PC-3 (cell line): ENCODE data around the gene MARCHF11. TPM values are rescaled to one million over a fixed set of nuclear protein-coding genes. Genes with fewer than 3 reads are reported as not detected.

Experiments
- ATAC-seq: fragments of 200-7000 bp; cut with Tn5 transposase; 2 replicates; pipeline ENCODE4 v1.9.1; 2020; ENCODE audit warnings: mild to moderate bottlenecking, moderate library complexity
- BruUV-seq: library from RNA; stranded (reverse); fragments of 400-500 nt; replicated peaks from 2 replicates; lab custom pipeline; 2021; lab: Mats Ljungman, UMichigan
- CTCF ChIA-PET: fragments of 300-600 bp; sonication (Branson Sonifier 250); formaldehyde crosslinking; loops from one replicate; lab custom pipeline; 2022; ENCODE audit warnings: antibody characterized with exemption; lab: Charles Lee
- POLR2A ChIA-PET: fragments of 300-600 bp; sonication (Branson Sonifier 250); formaldehyde crosslinking; loops from one replicate; lab custom pipeline; 2022; ENCODE audit warnings: antibody characterized with exemption; ENCODE audit not compliant: unreplicated experiment; lab: Charles Lee
- DNase-seq: peaks from one replicate; pipeline ENCODE4 v3.0.0-alpha.2; 2015
- H2AFZ ChIP-seq: fragments of 300-600 bp; sonication (generic); 2 replicates; pipeline ENCODE4 v1.6.0; 2016; ENCODE audit warnings: antibody characterized with exemption, low read length
- H3F3A ChIP-seq: fragments of 300-600 bp; sonication (generic); one replicate; pipeline ENCODE4 v1.6.0; 2017; ENCODE audit warnings: antibody characterized with exemption, low read length, control low read depth, mild to moderate bottlenecking; ENCODE audit not compliant: unreplicated experiment
- H3K27ac ChIP-seq: fragments of 300-600 bp; sonication (generic); 2 replicates; pipeline ENCODE4 v1.5.1; 2016; ENCODE audit warnings: mild to moderate bottlenecking, low read length
- H3K27me3 ChIP-seq: fragments of 300-600 bp; sonication (generic); 2 replicates; pipeline ENCODE4 v1.6.1; 2016; ENCODE audit warnings: low read length, mixed read lengths
- H3K36me3 ChIP-seq: fragments of 300-600 bp; sonication (generic); 2 replicates; pipeline ENCODE4 v1.6.1; 2016; ENCODE audit warnings: low read depth, mixed run types, low read length, mixed read lengths
- H3K4me1 ChIP-seq: fragments of 300-600 bp; sonication (generic); 2 replicates; pipeline ENCODE4 v1.5.1; 2016; ENCODE audit warnings: low read length; ENCODE audit not compliant: insufficient read depth
- H3K4me2 ChIP-seq: fragments of 300-600 bp; sonication (generic); 2 replicates; pipeline ENCODE4 v1.6.0; 2016; ENCODE audit warnings: low read length
- H3K4me3 ChIP-seq: fragments of 300-600 bp; sonication (generic); 2 replicates; pipeline ENCODE4 v1.5.1; 2016; ENCODE audit warnings: mild to moderate bottlenecking, low read length, mixed read lengths
- H3K79me2 ChIP-seq: fragments of 300-600 bp; sonication (generic); 2 replicates; pipeline ENCODE4 v1.6.1; 2017; ENCODE audit warnings: low read length, mixed read lengths
- H3K9ac ChIP-seq: fragments of 300-600 bp; sonication (generic); 2 replicates; pipeline ENCODE4 v1.6.0; 2016; ENCODE audit warnings: mild to moderate bottlenecking, low read length
- H3K9me2 ChIP-seq: fragments of 300-600 bp; sonication (generic); replicated peaks from 2 replicates; pipeline ENCODE4 v1.6.1; 2016; ENCODE audit warnings: mixed run types, low read length, mixed read lengths
- H3K9me3 ChIP-seq: fragments of 300-600 bp; sonication (generic); 2 replicates; pipeline ENCODE4 v1.6.1; 2016; ENCODE audit warnings: low read length, mixed read lengths
- H4K20me1 ChIP-seq: fragments of 300-600 bp; sonication (generic); 2 replicates; pipeline ENCODE4 v1.6.1; 2016; ENCODE audit warnings: low read length, mixed read lengths
- CTCF ChIP-seq: fragments of 300-600 bp; sonication (generic); conservative IDR thresholded peaks from 2 replicates; pipeline ENCODE4 v1.5.1; 2017; ENCODE audit warnings: antibody characterized with exemption, low read depth, mild to moderate bottlenecking, low read length
- EZH2 ChIP-seq: fragments of 300-600 bp; sonication (generic); IDR thresholded peaks from one replicate; pipeline ENCODE4 v1.6.1; 2017; ENCODE audit warnings: antibody characterized with exemption, mild to moderate bottlenecking, low read length; ENCODE audit not compliant: unreplicated experiment
- EZH2phosphoT487 ChIP-seq: fragments of 300-600 bp; sonication (generic); IDR thresholded peaks from 2 replicates; pipeline ENCODE4 v1.6.1; 2018; ENCODE audit warnings: mild to moderate bottlenecking, antibody characterized with exemption, low read length, borderline replicate concordance
- intact Hi-C: fragments of 100-400 bp; cut with micrococcal nuclease; formaldehyde crosslinking; loops from 2 replicates; pipeline ENCODE4 v1.9.0; 2023
- total RNA-seq: library from RNA; depleted of rRNA; stranded (reverse); fragments of >200 nt; gene quantifications from 2 replicates; pipeline ENCODE4 v1.2.3, GENCODE V29; 2014

MARCHF11 gene
- total RNA-seq, 1 experiment from 2014 or later = not detected

GRCh38 chr5:16081376-16081955 is 98.1 kb downstream of the MARCHF11 start:
- no peak overlapping the region for H2AFZ ChIP-seq
- no peaks in the 10 kb centered on the region for H4K20me1 ChIP-seq
- DNase-seq (no peak), ATAC-seq (no peak)
- no peak overlapping the region for H3K9ac ChIP-seq
- ChIA-PET CTCF (no interaction called here), POLR2A (no interaction called here)
- H3K9me3 ChIP-seq = 0 out of 2 replicates have a peak, but pooled peaks cover 5% of the 10 kb centered on the region
- intact Hi-C loops = no loop called here
- H3K9me2 ChIP-seq = no peaks in the 10 kb centered on the region
- H3K79me2 ChIP-seq = no peaks in the 10 kb centered on the region
- H3F3A ChIP-seq = no peaks in the 10 kb centered on the region
- H3K36me3 ChIP-seq = no peaks in the 10 kb centered on the region
- no peaks in the 10 kb centered on the region for H3K4me1 ChIP-seq
- TF ChIP-seq EZH2 (no peak), CTCF (no peak), EZH2phosphoT487 (no peak)
- no peak overlapping the region for H3K27ac ChIP-seq
- H3K27me3 ChIP-seq = peaks cover 9% of the 10 kb centered on the region; the same call in 1 of the 2 replicates
- H3K4me3 ChIP-seq = no peak overlapping the region
- H3K4me2 ChIP-seq = no peak overlapping the region
- no TSS peak for BruUV-seq

- H3K27ac ChIP-seq = no peak overlapping the region
- no peaks in the 10 kb centered on the region for H3K4me1 ChIP-seq
- no peaks in the 10 kb centered on the region for H3K36me3 ChIP-seq
- no TSS peak for BruUV-seq
- H3F3A ChIP-seq = no peaks in the 10 kb centered on the region
- no peak overlapping the region for H3K4me3 ChIP-seq
- H2AFZ ChIP-seq = no peak overlapping the region
- no peak overlapping the region for H3K4me2 ChIP-seq
- no peaks in the 10 kb centered on the region for H3K79me2 ChIP-seq
- ChIA-PET CTCF (no interaction called here), POLR2A (no interaction called here)
- 0 out of 2 replicates have a peak, but pooled peaks cover 5% of the 10 kb centered on the region for H3K9me3 ChIP-seq
- intact Hi-C loops = no loop called here
- ATAC-seq = no peak
- DNase-seq = no peak
- H3K9me2 ChIP-seq = no peaks in the 10 kb centered on the region
- TF ChIP-seq EZH2phosphoT487 = no peak
- no peak for TF ChIP-seq CTCF
- TF ChIP-seq EZH2 = no peak
- H3K9ac ChIP-seq = no peak overlapping the region
- H3K27me3 ChIP-seq = no peaks in the 10 kb centered on the region
- H4K20me1 ChIP-seq = no peaks in the 10 kb centered on the region
Measured at GRCh38 chr5:16076657-16077056, 102.9 kb downstream of the MARCHF11 start.

- ChIA-PET POLR2A (no interaction called here), CTCF (no interaction called here)
- H3K4me3 ChIP-seq = no peak overlapping the region
- no peak overlapping the region for H2AFZ ChIP-seq
- no peaks in the 10 kb centered on the region for H4K20me1 ChIP-seq
- no peak overlapping the region for H3K4me2 ChIP-seq
- ATAC-seq = no peak
- no peaks in the 10 kb centered on the region for H3K4me1 ChIP-seq
- 0 out of 2 replicates have a peak, but pooled peaks cover 5% of the 10 kb centered on the region for H3K9me3 ChIP-seq
- H3K27me3 ChIP-seq = no peaks in the 10 kb centered on the region
- no peaks in the 10 kb centered on the region for H3K9me2 ChIP-seq
- intact Hi-C loops = no loop called here
- H3K36me3 ChIP-seq = no peaks in the 10 kb centered on the region
- no TSS peak for BruUV-seq
- no peaks in the 10 kb centered on the region for H3F3A ChIP-seq
- no peak overlapping the region for H3K9ac ChIP-seq
- TF ChIP-seq EZH2 = no peak
- no peak for TF ChIP-seq EZH2phosphoT487
- no peak for TF ChIP-seq CTCF
- no peaks in the 10 kb centered on the region for H3K79me2 ChIP-seq
- DNase-seq = no peak
- H3K27ac ChIP-seq = no peak overlapping the region
Measured at GRCh38 chr5:16074358-16074757, 105.2 kb downstream of the MARCHF11 start.
